HG03139 (cell line): ENCODE results near the gene ZNF722.
"Not testable (repeated sequence)": the region's sequence is repeated elsewhere in the genome, so short reads cannot be mapped to it uniquely, and the experiment has no call there.

Experiments
- ATAC-seq: cut with Tn5 transposase; IDR thresholded peaks from one replicate; pipeline ENCODE4 v1.9.1; 2021; ENCODE audit not compliant: unreplicated experiment

Gene ZNF722

DNA sequence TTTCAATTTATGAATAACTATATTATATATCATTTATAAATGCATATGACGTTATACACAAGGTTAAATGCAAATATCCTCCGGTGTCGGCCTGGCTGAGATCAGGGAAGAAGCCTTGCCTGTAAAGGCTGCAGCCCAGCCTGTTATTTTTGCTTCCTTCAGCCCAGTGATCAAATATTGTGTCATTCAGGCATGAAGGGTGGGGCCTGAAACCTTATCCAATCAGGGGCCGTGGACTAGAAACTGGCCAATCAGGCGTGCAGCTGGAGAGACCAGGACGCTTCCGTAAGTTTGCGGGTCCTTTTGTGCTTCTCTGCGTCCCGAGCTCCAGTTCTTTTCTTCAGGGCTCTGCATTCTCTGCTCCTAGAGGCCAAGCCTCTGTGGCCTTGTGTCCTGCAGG lies at the start of gene ZNF722:
TSS of gene ZNF722 (plus strand) at position 301 of the 400 bp plus-strand sequence. CDS start 113 bp downstream, outside the sequence.
- no peak for ATAC-seq

DNA sequence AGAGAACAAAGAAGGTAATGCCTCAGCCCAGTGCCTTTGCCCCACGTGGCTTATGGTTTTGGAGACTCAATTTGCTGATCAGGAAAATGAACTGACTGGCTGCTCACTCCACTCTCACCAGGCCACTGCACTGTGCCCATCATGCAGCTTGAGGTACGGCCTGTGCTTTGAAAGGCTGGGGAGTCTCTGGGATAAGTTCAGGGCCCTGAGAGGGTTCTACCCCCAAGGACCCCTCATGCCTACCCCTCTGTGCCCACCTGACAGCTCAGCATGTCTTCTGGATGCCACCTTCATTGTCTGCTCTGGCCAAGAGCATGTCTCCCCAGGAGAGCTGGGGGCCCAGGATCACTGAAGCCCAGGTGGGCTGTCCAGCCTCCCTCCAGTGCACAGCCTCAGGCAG lies 45.5 kb upstream of the ZNF722 start:
- ATAC-seq, result no peak

DNA sequence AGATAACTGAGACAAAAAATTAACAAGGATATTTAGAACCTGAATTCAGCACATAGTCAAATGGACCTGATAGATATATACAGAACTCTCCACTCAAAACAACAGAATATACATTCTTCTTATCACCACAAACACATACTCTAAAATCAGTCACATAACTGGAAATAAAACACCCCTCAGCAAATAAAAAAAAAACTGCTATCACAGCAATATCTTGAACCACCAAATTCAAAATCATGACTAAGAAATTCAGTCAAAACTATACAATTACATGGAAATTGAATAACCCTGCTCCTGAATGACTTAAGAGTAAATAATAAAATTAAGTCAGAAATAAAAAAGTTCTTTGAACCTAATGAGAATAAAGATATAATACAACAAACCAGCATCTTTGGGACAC lies 30.0 kb upstream of the ZNF722 start:
- ATAC-seq, result no peak

DNA sequence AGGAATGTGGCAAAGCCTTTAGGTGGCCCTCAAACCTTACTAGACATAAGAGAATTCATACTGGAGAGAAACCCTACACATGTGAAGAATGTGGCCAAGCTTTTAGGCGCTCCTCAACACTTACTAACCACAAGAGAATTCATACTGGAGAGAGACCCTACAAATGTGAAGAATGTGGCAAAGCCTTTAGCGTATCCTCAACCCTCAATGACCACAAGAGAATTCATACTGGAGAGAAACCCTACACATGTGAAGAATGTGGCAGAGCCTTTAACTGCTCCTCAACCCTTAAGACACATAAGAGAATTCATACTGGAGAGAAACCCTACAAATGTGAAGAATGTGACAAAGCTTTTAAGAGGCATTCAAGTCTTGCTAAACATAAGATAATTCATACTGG lies 16.8 kb downstream of the ZNF722 start:
- not testable (repeated sequence) for ATAC-seq

DNA sequence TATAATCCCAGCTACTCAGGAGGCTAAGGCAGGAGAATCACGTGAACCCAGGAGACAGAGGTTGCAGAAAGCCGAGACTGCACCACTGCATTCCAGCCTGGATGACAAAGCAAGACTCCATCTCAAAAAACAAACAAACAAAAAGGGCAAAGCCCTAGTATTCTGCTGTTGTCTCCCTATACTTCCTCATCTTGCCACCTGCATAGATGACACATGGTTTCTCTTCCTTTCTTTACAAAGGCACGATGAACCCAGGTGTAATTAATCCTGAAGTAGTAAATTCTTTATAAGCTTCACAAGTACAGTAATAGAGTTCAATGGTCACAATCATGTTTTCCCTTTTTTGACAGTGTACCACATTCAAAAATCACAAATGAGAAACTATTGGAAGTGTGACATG lies 36.7 kb downstream of the ZNF722 start:
- no peak for ATAC-seq

DNA sequence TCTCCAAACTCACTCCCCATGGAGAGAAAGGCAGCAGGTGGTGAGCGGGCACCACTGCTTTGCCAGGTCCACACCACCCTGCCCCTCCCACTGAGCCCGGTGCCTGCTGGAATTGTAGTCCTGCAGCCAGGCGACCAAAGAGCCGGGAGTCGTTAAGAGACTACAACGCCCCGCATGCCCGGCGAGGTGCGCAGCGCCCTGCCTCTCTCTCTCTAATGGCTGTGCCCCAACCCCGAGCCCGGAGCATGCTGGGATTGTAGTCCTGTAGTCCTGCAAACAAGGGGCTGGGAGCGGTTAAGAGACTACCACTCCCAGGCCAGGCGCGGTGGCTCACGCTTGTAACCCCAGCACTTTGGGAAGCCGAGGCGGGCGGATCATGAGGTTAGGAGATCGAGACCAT lies 38.4 kb downstream of the ZNF722 start:
- ATAC-seq, result no peak

DNA sequence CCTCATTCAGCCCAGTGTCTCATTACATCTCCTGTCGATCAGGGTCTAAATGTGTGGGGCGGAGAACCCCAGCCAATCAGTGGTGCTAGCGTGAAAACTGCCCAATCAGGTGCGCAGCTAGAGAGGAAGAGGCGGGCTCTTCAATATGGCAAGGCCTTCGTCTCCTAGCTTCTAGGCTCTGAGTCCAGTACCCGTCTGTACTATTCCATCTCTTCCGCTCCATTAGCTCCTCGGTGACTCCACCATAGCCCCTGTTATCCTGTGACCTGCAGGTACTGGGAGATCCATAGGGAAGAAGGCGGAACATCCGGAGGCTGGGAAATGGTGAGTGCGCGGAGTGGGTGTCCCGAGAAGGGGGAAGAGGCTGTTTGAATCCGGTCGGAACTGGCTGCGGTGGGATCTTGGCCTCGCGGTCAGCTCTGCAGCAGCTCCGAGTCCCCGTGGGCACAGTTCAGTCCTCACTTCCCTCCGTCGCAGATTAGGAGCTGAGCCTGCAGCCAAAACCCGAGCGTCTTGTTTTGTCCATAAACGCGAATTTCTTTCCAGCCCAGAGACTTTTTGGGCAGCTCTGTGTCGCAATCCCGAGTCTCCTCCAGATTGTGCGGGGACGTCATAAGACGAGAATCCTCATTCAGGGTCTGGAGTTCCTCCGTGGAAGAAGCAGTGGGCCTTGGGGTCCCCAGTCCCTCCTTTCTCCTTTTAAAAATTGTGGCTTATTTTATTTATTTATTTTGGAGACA lies 46.8 kb downstream of the ZNF722 start, which contains the start of gene ZNF727:
TSS of gene ZNF727 (plus strand) at position 134 of the 740 bp plus-strand sequence. CDS start at position 322, 188 bp downstream.
- ATAC-seq, result no peak

DNA sequence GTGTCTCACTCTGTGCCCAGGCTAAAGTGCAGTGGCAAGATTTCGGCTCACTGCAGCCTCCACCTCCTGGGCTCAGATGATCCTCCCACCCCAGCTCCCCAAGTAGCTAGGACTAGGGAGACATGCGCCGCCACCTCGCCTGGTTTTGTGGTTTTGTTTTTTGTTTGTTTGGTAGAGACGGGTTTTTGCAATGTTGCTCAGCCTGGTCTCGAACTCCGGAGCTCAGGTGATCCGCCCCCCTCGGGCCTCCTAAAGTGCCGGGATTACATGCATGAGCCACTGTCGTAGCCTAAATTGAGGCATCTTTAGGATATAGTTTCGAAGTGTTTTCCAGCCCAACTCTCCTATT lies 47.4 kb downstream of the ZNF722 start:
- ATAC-seq, result no peak
